Activated T-cell treated with anti-CD3 and anti-CD28 coated beads, Interleukin-2, amount 50 U/mL, for 4 hours (primary cell): ENCODE results near the gene CTR9. TPM values are rescaled to one million over a fixed set of nuclear protein-coding genes. Genes with fewer than 3 reads are reported as not detected.
A peak's percentile ranks its signal among the peaks of the same experiment; 100 is the strongest.

Experiments
- ATAC-seq, 2 donors: fragments of 200-7000 bp; cut with Tn5 transposase; one replicate each; pipeline ENCODE4 v1.10.0; 2021
- DNase-seq: peaks from one replicate; pipeline ENCODE4 v3.0.0-alpha.2; 2020
- H3K27me3 Mint-ChIP-seq: one replicate; pipeline ENCODE4 v1.8.0; 2021; ENCODE audit warnings: low read depth, mixed read lengths
- H3K36me3 Mint-ChIP-seq: one replicate; pipeline ENCODE4 v1.8.0; 2022; ENCODE audit warnings: mixed read lengths; ENCODE audit not compliant: insufficient read depth
- H3K4me1 Mint-ChIP-seq: one replicate; pipeline ENCODE4 v1.8.0; 2021; ENCODE audit warnings: low read depth, mixed read lengths
- H3K4me3 Mint-ChIP-seq: one replicate; pipeline ENCODE4 v1.8.0; 2021; ENCODE audit warnings: mild to moderate bottlenecking, moderate library complexity, mixed read lengths
- H3K9me3 Mint-ChIP-seq: one replicate; pipeline ENCODE4 v1.8.0; 2021; ENCODE audit warnings: mixed read lengths
- total RNA-seq, 3 donors: library from RNA; stranded (reverse); gene quantifications; one replicate each; pipeline ENCODE4 v1.2.1, GENCODE V29; 2021

The CTR9 gene
- total RNA-seq, 3 donors from 2014 or later = 51.9 to 56.0 (median 53.9) TPM

GRCh38 chr11:10780040-10780439, 29.0 kb downstream of the CTR9 start:
- H3K4me1 Mint-ChIP-seq = peaks cover 3% of the 10 kb centered on the region
- DNase-seq = no peak
- H3K36me3 Mint-ChIP-seq = peaks cover 29% of the 10 kb centered on the region
- ATAC-seq = no peak
- H3K27me3 Mint-ChIP-seq = no peaks in the 10 kb centered on the region
- H3K9me3 Mint-ChIP-seq = no peaks in the 10 kb centered on the region
- H3K4me3 Mint-ChIP-seq = no peak overlapping the region

GRCh38 chr11:10784232-10785145, 33.4 kb downstream of the CTR9 start:
- Mint-ChIP-seq H3K9me3 (no peaks in the 10 kb centered on the region), H3K27me3 (no peaks in the 10 kb centered on the region), H3K36me3 (peaks cover 2% of the 10 kb centered on the region), H3K4me1 (no peaks in the 10 kb centered on the region), H3K4me3 (no peak overlapping the region)
- ATAC-seq (no peak), DNase-seq (no peak)

- no peaks in the 10 kb centered on the region for H3K27me3 Mint-ChIP-seq
- no peaks in the 10 kb centered on the region for H3K9me3 Mint-ChIP-seq
- H3K36me3 Mint-ChIP-seq = no peaks in the 10 kb centered on the region
- ATAC-seq (no peak), DNase-seq (no peak)
- H3K4me1 Mint-ChIP-seq = no peaks in the 10 kb centered on the region
- H3K4me3 Mint-ChIP-seq = no peak overlapping the region
These were observed 34.1 kb downstream of the CTR9 start for GRCh38 chr11:10785146-10785474.

GRCh38 chr11:10786451-10786850, 35.4 kb downstream of the CTR9 start:
- ATAC-seq = no peak
- Mint-ChIP-seq H3K36me3 (no peaks in the 10 kb centered on the region), H3K4me3 (no peak overlapping the region), H3K4me1 (no peaks in the 10 kb centered on the region), H3K27me3 (no peaks in the 10 kb centered on the region), H3K9me3 (no peaks in the 10 kb centered on the region)
- DNase-seq = no peak

- peaks cover 20% of the 10 kb centered on the region for H3K36me3 Mint-ChIP-seq
- peak; percentile 80 for DNase-seq
- no peak overlapping the region for H3K4me3 Mint-ChIP-seq
- H3K27me3 Mint-ChIP-seq = peaks cover 3% of the 10 kb centered on the region
- H3K4me1 Mint-ChIP-seq = peaks cover 16% of the 10 kb centered on the region
- no peaks in the 10 kb centered on the region for H3K9me3 Mint-ChIP-seq
- peak; percentile 82 to 83 for ATAC-seq
These were observed 41.5 kb downstream of the CTR9 start for GRCh38 chr11:10792385-10793068.

GRCh38 chr11:10793470-10794255, 42.6 kb downstream of the CTR9 start:
- ATAC-seq (no peak), DNase-seq (no peak)
- Mint-ChIP-seq H3K4me3 (no peak overlapping the region), H3K4me1 (peaks cover 19% of the 10 kb centered on the region), H3K36me3 (peaks cover 24% of the 10 kb centered on the region), H3K9me3 (no peaks in the 10 kb centered on the region), H3K27me3 (peaks cover 3% of the 10 kb centered on the region)

- no peak for DNase-seq
- Mint-ChIP-seq H3K4me1 (peaks cover 44% of the 10 kb centered on the region), H3K27me3 (peaks cover 3% of the 10 kb centered on the region), H3K4me3 (no peak overlapping the region), H3K9me3 (no peaks in the 10 kb centered on the region), H3K36me3 (peaks cover 47% of the 10 kb centered on the region)
- ATAC-seq = no peak
These were observed 45.1 kb downstream of the CTR9 start for GRCh38 chr11:10796191-10796590.

GRCh38 chr11:10797001-10797400, 46.0 kb downstream of the CTR9 start:
- peaks cover 53% of the 10 kb centered on the region for H3K36me3 Mint-ChIP-seq
- no peak for ATAC-seq
- DNase-seq = no peak
- no peak overlapping the region for H3K4me3 Mint-ChIP-seq
- no peaks in the 10 kb centered on the region for H3K9me3 Mint-ChIP-seq
- peaks cover 52% of the 10 kb centered on the region for H3K4me1 Mint-ChIP-seq
- H3K27me3 Mint-ChIP-seq = peaks cover 3% of the 10 kb centered on the region

GRCh38 chr11:10797531-10797930, 46.5 kb downstream of the CTR9 start:
- Mint-ChIP-seq H3K36me3 (peaks cover 56% of the 10 kb centered on the region), H3K27me3 (peaks cover 3% of the 10 kb centered on the region), H3K4me1 (peaks cover 57% of the 10 kb centered on the region), H3K9me3 (no peaks in the 10 kb centered on the region), H3K4me3 (no peak overlapping the region)
- no peak for ATAC-seq
- DNase-seq = no peak

- no peaks in the 10 kb centered on the region for H3K27me3 Mint-ChIP-seq
- H3K4me1 Mint-ChIP-seq = peaks cover 55% of the 10 kb centered on the region
- H3K36me3 Mint-ChIP-seq = peaks cover 58% of the 10 kb centered on the region
- no peaks in the 10 kb centered on the region for H3K9me3 Mint-ChIP-seq
- peak overlapping the region; percentile 20 for H3K4me3 Mint-ChIP-seq
- ATAC-seq (peak; percentile 16 to 35), DNase-seq (no peak)
These were observed 47.4 kb downstream of the CTR9 start for GRCh38 chr11:10798330-10798928.

- Mint-ChIP-seq H3K4me1 (peaks cover 68% of the 10 kb centered on the region), H3K4me3 (no peak overlapping the region), H3K9me3 (no peaks in the 10 kb centered on the region), H3K27me3 (no peaks in the 10 kb centered on the region), H3K36me3 (peaks cover 70% of the 10 kb centered on the region)
- no peak for ATAC-seq
- no peak for DNase-seq
These were observed 49.2 kb downstream of the CTR9 start for GRCh38 chr11:10800292-10800691.

GRCh38 chr11:10803676-10804075, 52.6 kb downstream of the CTR9 start:
- no peak overlapping the region for H3K4me3 Mint-ChIP-seq

GRCh38 chr11:10805741-10806140, 54.7 kb downstream of the CTR9 start:
- Mint-ChIP-seq H3K9me3 (no peaks in the 10 kb centered on the region), H3K4me1 (peaks cover 69% of the 10 kb centered on the region), H3K36me3 (peaks cover 55% of the 10 kb centered on the region), H3K27me3 (no peaks in the 10 kb centered on the region), H3K4me3 (peak overlapping the region; percentile 86)
- ATAC-seq = no peak
- no peak for DNase-seq

More at GRCh38 chr11:10803676-10804075, 52.6 kb downstream of the CTR9 start:
- no peak for DNase-seq
- Mint-ChIP-seq H3K36me3 (peaks cover 73% of the 10 kb centered on the region), H3K4me1 (peaks cover 79% of the 10 kb centered on the region), H3K27me3 (no peaks in the 10 kb centered on the region), H3K9me3 (no peaks in the 10 kb centered on the region)
- no peak for ATAC-seq

GRCh38 chr11:10806206-10806605, 55.2 kb downstream of the CTR9 start:
- Mint-ChIP-seq H3K27me3 (no peaks in the 10 kb centered on the region), H3K4me1 (peaks cover 65% of the 10 kb centered on the region), H3K9me3 (no peaks in the 10 kb centered on the region), H3K36me3 (peaks cover 50% of the 10 kb centered on the region), H3K4me3 (peak overlapping the region; percentile 86)
- DNase-seq = no peak
- ATAC-seq = no peak
